H1 (cell line): ENCODE data around the gene WWP2. TPM values are rescaled to one million over a fixed set of nuclear protein-coding genes. Genes with fewer than 3 reads are reported as not detected.

Source experiments
- CTCF ChIA-PET: fragments of 300-600 bp; sonication (Branson Sonifier 250); formaldehyde crosslinking; loops from one replicate; lab custom pipeline; 2021; ENCODE audit not compliant: partially characterized antibody; lab: Charles Lee
- POLR2A ChIA-PET: fragments of 300-600 bp; sonication (Branson Sonifier 250); formaldehyde crosslinking; loops from one replicate; lab custom pipeline; 2021; ENCODE audit warnings: inconsistent platforms; ENCODE audit not compliant: partially characterized antibody; lab: Charles Lee
- DNase-seq, 2 experiments: peaks; one replicate each; pipeline versions ENCODE4 v3.0.0 to v3.0.0-alpha.2; 2010 to 2022; ENCODE audit warnings: low spot score in 2 of 2, low read depth in 1 of 2, mixed read lengths in 1 of 2
- FAIRE-seq: peaks from 2 replicates; lab custom pipeline; 2011; peaks lifted over from hg19 to GRCh38; lab: Jason Lieb, UNC
- H2AFZ ChIP-seq: 2 replicates; pipeline ENCODE4 v1.8.1; 2012; ENCODE audit warnings: low read length, inconsistent platforms
- H2AK5ac ChIP-seq: 2 replicates; pipeline ENCODE4 v1.6.1; 2013; ENCODE audit warnings: low read depth, low read length
- H2BK120ac ChIP-seq: replicated peaks from 2 replicates; pipeline ENCODE3; 2013; ENCODE audit warnings: low read depth, low read length, inconsistent platforms
- H2BK12ac ChIP-seq: 2 replicates; pipeline ENCODE4 v1.6.1; 2013; ENCODE audit warnings: low read depth, low read length
- H2BK15ac ChIP-seq: 2 replicates; pipeline ENCODE4 v1.6.1; 2013; ENCODE audit warnings: low read length
- H2BK20ac ChIP-seq: 2 replicates; pipeline ENCODE4 v1.6.1; 2013; ENCODE audit warnings: low read length
- H2BK5ac ChIP-seq: 2 replicates; pipeline ENCODE4 v1.6.1; 2013; ENCODE audit warnings: low read depth, low read length
- H3K14ac ChIP-seq: 2 replicates; pipeline ENCODE4 v1.6.1; 2013; ENCODE audit warnings: inconsistent platforms; ENCODE audit not compliant: insufficient read length
- H3K18ac ChIP-seq: 2 replicates; pipeline ENCODE4 v1.6.1; 2013; ENCODE audit warnings: low read length; ENCODE audit errors: extremely low read depth
- H3K23ac ChIP-seq: 2 replicates; pipeline ENCODE4 v1.6.1; 2013; ENCODE audit warnings: inconsistent platforms; ENCODE audit not compliant: insufficient read length
- H3K23me2 ChIP-seq: 2 replicates; pipeline ENCODE4 v1.6.1; 2013; ENCODE audit warnings: low read depth, low read length
- H3K27ac ChIP-seq: 2 replicates; pipeline ENCODE4 v1.6.1; 2011; ENCODE audit warnings: low read depth, low read length, inconsistent platforms
- H3K27me3 ChIP-seq, 4 experiments: replicated peaks in 1 of 4; 1 replicate in 1 of 4; 2 replicates in 3 of 4; pipeline versions ENCODE4 v1.6.1 to v1.8.1; 2011 to 2013; ENCODE audit warnings: low read length in 3 of 4, mild to moderate bottlenecking in 3 of 4, inconsistent platforms in 2 of 4, mixed read lengths in 2 of 4, moderate library complexity in 1 of 4; ENCODE audit not compliant: control insufficient read depth in 3 of 4, insufficient read depth in 3 of 4; ENCODE audit errors: extremely low read depth in 1 of 4
- H3K36me3 ChIP-seq, 4 experiments: 2 replicates each; pipeline versions ENCODE4 v1.6.1 to v1.8.1; 2011 to 2013; ENCODE audit warnings: mild to moderate bottlenecking in 4 of 4, low read length in 3 of 4, moderate library complexity in 2 of 4, control low read depth in 1 of 4, inconsistent platforms in 1 of 4; ENCODE audit not compliant: insufficient read depth in 4 of 4, control insufficient read depth in 2 of 4
- H3K4ac ChIP-seq: replicated peaks from 2 replicates; pipeline ENCODE3; 2013; ENCODE audit warnings: low read length, low read depth, mixed read lengths, inconsistent platforms; ENCODE audit not compliant: insufficient read length
- H3K4me1 ChIP-seq, 4 experiments: replicated peaks in 1 of 4; 1 replicate in 1 of 4; 2 replicates in 3 of 4; pipeline versions ENCODE4 v1.6.1 to v1.8.1; 2011 to 2013; ENCODE audit warnings: low read length in 3 of 4, inconsistent platforms in 2 of 4, mixed read lengths in 1 of 4; ENCODE audit not compliant: insufficient read depth in 4 of 4, control insufficient read depth in 3 of 4
- H3K4me2 ChIP-seq, 2 experiments: 2 replicates each; pipeline versions ENCODE4 v1.6.1 to v1.8.1; 2011 to 2013; ENCODE audit warnings: low read depth in 2 of 2, low read length in 2 of 2, control low read depth in 1 of 2, inconsistent platforms in 1 of 2, mild to moderate bottlenecking in 1 of 2; ENCODE audit not compliant: insufficient read depth in 1 of 2
- H3K4me3 ChIP-seq, 4 experiments: fragments of 200-600, 300-600 bp in 1 of 4; sonication (generic), shearing (Covaris generic), sonication (Bioruptor Twin) in 1 of 4; 2 replicates each; pipeline versions ENCODE4 v1.5.1 to v1.8.1; 2011 to 2016; ENCODE audit warnings: low read length in 4 of 4, low read depth in 3 of 4, control low read depth in 2 of 4, inconsistent platforms in 2 of 4, mild to moderate bottlenecking in 2 of 4, mixed read lengths in 1 of 4, moderate library complexity in 1 of 4; ENCODE audit not compliant: insufficient read depth in 2 of 4; ENCODE audit errors: extremely low read depth in 1 of 4
- H3K56ac ChIP-seq: replicated peaks from 2 replicates; pipeline ENCODE3; 2013; ENCODE audit warnings: low read depth, mild to moderate bottlenecking, mixed read lengths, low read length, inconsistent platforms; ENCODE audit not compliant: insufficient read length
- H3K79me1 ChIP-seq: 2 replicates; pipeline ENCODE4 v1.6.1; 2013; ENCODE audit warnings: low read depth, low read length, control low read depth
- H3K79me2 ChIP-seq, 2 experiments: 2 replicates each; pipeline versions ENCODE4 v1.6.1 to v1.8.1; 2012 to 2013; ENCODE audit warnings: low read length in 2 of 2, mild to moderate bottlenecking in 2 of 2, inconsistent platforms in 1 of 2; ENCODE audit not compliant: insufficient read depth in 2 of 2, control insufficient read depth in 1 of 2
- H3K9ac ChIP-seq, 4 experiments: replicated peaks in 1 of 4; 1 replicate in 1 of 4; 2 replicates in 3 of 4; pipeline versions ENCODE4 v1.6.1 to v1.8.1; 2011 to 2013; ENCODE audit warnings: low read depth in 3 of 4, low read length in 3 of 4, control low read depth in 2 of 4, mild to moderate bottlenecking in 2 of 4, moderate library complexity in 2 of 4, inconsistent platforms in 1 of 4; ENCODE audit errors: extremely low read depth in 1 of 4
- H3K9me3 ChIP-seq, 2 experiments: 2 replicates each; pipeline versions ENCODE4 v1.6.1 to v1.8.1; 2012 to 2013; ENCODE audit warnings: mild to moderate bottlenecking in 2 of 2, moderate library complexity in 2 of 2, control low read depth in 1 of 2, inconsistent platforms in 1 of 2, low read depth in 1 of 2, low read length in 1 of 2, mixed read lengths in 1 of 2; ENCODE audit not compliant: insufficient read depth in 2 of 2
- H4K20me1 ChIP-seq, 2 experiments: replicated peaks in 1 of 2; 2 replicates each; pipeline versions ENCODE3 to v1.8.1; 2011 to 2013; ENCODE audit warnings: inconsistent platforms in 2 of 2, low read length in 2 of 2, mild to moderate bottlenecking in 1 of 2; ENCODE audit not compliant: insufficient read depth in 2 of 2, control insufficient read depth in 1 of 2
- H4K5ac ChIP-seq: 2 replicates; pipeline ENCODE4 v1.6.1; 2013; ENCODE audit warnings: low read length, low read depth, mixed read lengths, inconsistent platforms; ENCODE audit not compliant: insufficient read length
- H4K8ac ChIP-seq: 2 replicates; pipeline ENCODE4 v1.8.0; 2013; ENCODE audit warnings: mild to moderate bottlenecking, moderate library complexity, low read length, inconsistent platforms; ENCODE audit not compliant: insufficient read depth; ENCODE audit errors: extremely low read depth
- H4K91ac ChIP-seq: replicated peaks from 2 replicates; pipeline ENCODE3; 2013; ENCODE audit warnings: low read length, mixed read lengths, inconsistent platforms; ENCODE audit not compliant: insufficient read length
- ATF2 ChIP-seq: IDR thresholded peaks from 2 replicates; pipeline ENCODE4 v1.6.1; 2012; ENCODE audit warnings: low read length, inconsistent platforms
- CHD2 ChIP-seq: IDR thresholded peaks from 2 replicates; pipeline ENCODE4 v1.6.1; 2012; ENCODE audit warnings: low read length, improper control_type of control experiment
- SIX5 ChIP-seq: IDR thresholded peaks from 2 replicates; pipeline ENCODE4 v1.6.1; 2011; ENCODE audit warnings: mild to moderate bottlenecking, low read depth, low read length
- SP4 ChIP-seq: IDR thresholded peaks from 2 replicates; pipeline ENCODE4 v1.6.1; 2012; ENCODE audit warnings: low read length, inconsistent platforms
- WGBS, 2 experiments: shearing (Covaris generic) in 1 of 2; methylation state at CpG; one replicate each; pipeline versions ENCODE4 v1.1.6 to v1.1.7; 2013 to 2015; ENCODE audit warnings: low lambda C conversion rate in 2 of 2, mixed read lengths in 2 of 2, inconsistent platforms in 1 of 2, low coverage in 1 of 2, missing lambda C conversion rate in 1 of 2; ENCODE audit not compliant: insufficient replicate concordance in 2 of 2, insufficient coverage in 1 of 2, insufficient read length in 1 of 2; ENCODE audit errors: extremely low coverage in 1 of 2, missing lambda C conversion rate in 1 of 2; 5-methylcytosine and 5-hydroxymethylcytosine counted together
- polyA plus RNA-seq, 7 experiments: library from polyadenylated mRNA; depleted of rRNA in 3 of 7; stranded (reverse) in 5 of 7; unstranded in 2 of 7; fragments of >200 nt in 5 of 7; fragments of 200-250 nt in 2 of 7; gene quantifications; 1 replicate in 5 of 7; 2 replicates in 1 of 7; 4 replicates in 1 of 7; pipeline versions ENCODE4 v1.2.1 to v1.2.3, GENCODE V29; 2011 to 2013; ENCODE audit warnings: missing spikeins in 2 of 7, mixed read lengths in 2 of 7
- total RNA-seq: library from RNA; stranded (reverse); fragmentation: NEBNext Ultra II Directional; extraction: Animal tissue kit (Norgen Biotek cat#: 25700); gene quantifications from 2 replicates; pipeline ENCODE4 v1.2.1, GENCODE V29; 2021

WWP2 gene
- total and polyA plus RNA-seq, 2 of the 8 experiments (the other 6 are each of a cell fraction or from before 2014, with no cell fraction given), result 14.1 to 42.2 TPM

GRCh38 chr16:69917311-69917710, 155.2 kb downstream of the WWP2 start:
- Histone ChIP-seq H3K4ac (no peak overlapping the region), H4K91ac (no peak overlapping the region), H3K79me1 (no peaks in the 10 kb centered on the region), H3K23ac (no peak overlapping the region), H3K4me2 (no peak overlapping the region), H2BK15ac (no peak overlapping the region), H3K4me1 (peaks cover 3 to 10% (median 5%) of the 10 kb centered on the region in 4 experiments; a peak in 4 of 7 replicates), H2AFZ (no peak overlapping the region), H2BK20ac (no peak overlapping the region), H3K18ac (no peak overlapping the region), H3K4me3 (no peak overlapping the region), H3K23me2 (no peaks in the 10 kb centered on the region), H4K5ac (no peak overlapping the region), H3K79me2 (no peaks in the 10 kb centered on the region), H3K14ac (no peak overlapping the region), H2AK5ac (no peak overlapping the region), H2BK5ac (no peak overlapping the region), H2BK120ac (no peak overlapping the region), H3K27ac (no peak overlapping the region), H3K56ac (no peak overlapping the region), H3K9me3 (no peaks in the 10 kb centered on the region), H3K27me3 (no peaks in the 10 kb centered on the region), H4K20me1 (no peaks in the 10 kb centered on the region), H3K9ac (no peak overlapping the region), H2BK12ac (0 out of 2 replicates have a peak overlapping the region, but pooled peaks have one; percentile 23), H4K8ac (no peak overlapping the region), H3K36me3 (no peaks in the 10 kb centered on the region; a peak in 1 of 8 replicates)
- POLR2A ChIA-PET, result interaction anchor here (0.6 to 1.8 kb wide), 4 partner anchors 10 to 18 kb away, joined by 3 to 10 read pairs (median 4); no protein-coding TSS in a partner anchor
- WGBS, 2 experiments, result 88% methylated on average over 1 of the region's 1 CpG; no CpG with 5 or more reads in 1 of the 2 experiments
- DNase-seq (no peak), FAIRE-seq (no peak)
- CTCF ChIA-PET, result interaction anchor here (0.8 to 2.0 kb wide), 9 partner anchors 8 to 121 kb away, joined by 3 to 9 read pairs (median 4); no protein-coding TSS in a partner anchor
- TF ChIP-seq CHD2 (no peak), SIX5 (no peak), ATF2 (no peak), SP4 (no peak)
